Measurements from ENCODE around the gene CRIP2.

The CRIP2 gene

DNA sequence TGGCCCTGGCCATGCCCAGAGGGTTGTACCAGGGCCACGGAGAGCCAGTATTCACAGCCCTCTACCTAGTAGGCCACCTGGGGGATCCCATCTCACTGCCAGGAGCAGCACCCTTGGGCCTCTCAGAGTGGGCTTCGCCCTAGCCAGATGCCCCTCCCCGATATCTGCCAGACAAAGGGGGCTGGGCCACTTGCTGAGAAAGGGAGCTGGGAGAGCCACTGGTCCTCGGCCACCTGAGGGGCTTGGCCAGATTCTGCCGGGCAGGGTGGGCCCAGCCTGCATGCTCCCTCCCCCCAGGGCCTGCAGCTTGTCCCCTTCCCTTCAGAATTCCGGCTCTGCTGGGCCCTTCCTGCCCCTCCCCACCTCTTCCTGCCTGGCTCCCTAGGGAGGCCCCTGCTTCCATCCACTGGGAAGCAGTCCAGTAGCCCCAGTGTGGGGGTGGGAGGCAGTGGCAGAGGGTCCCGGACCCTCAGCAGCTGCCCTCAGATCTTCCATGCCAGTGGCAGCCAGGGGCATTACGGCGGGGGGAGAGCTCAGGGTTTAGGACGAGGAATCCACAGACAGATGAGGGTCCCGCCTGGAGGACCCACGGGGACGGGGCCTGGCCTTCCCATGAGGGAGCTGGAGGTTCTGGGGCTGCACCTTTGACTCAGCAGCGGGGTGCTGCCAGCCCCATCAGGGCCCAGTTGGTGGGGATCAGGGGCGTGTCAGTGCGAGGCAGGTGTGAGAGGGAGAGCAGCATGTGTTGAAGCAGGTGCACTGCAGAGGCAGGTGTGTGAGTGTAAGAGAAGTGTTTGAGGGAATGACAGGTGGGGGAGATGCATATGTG is 2.4 kb downstream of the CRIP2 start:
- DNase-seq (ENCODE audit: low read depth in 3 of 3), result no peak

DNA sequence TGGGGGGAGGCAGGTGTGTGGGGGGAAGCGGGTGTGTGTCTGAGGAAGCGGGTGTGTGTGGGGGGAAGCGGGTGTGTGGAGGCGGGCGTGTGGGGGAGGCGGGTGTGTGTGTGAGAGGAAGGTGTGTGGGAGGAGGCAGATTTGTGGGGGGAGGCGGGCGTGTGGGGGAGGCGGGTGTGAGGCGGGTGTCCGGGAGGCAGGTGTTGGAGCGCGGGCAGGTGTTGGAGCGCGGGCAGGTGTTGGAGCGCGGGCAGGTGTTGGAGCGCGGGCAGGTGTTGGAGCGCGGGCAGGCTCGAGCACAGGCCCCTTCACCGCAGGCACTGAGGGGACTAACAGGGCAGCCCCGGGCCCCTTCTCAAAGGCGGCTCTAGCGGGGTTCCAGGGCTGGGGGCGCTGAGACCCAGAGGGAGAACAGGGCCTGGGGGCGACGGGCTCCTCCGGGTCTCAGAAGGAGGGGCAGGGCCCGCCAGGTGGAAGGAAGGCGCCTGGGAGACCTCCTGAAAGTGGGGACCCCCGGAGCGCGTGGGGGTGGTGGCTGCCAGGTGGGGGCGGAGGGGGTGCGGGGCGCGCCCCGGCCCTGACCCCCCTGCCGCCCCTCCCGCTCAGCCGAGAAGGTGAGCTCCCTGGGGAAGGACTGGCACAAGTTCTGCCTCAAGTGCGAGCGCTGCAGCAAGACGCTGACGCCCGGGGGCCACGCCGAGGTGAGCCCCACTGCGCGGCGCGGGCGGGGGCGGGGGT is 3.2 kb downstream of the CRIP2 start:
- no peak for DNase-seq (ENCODE audit: low read depth in 3 of 3)

DNA sequence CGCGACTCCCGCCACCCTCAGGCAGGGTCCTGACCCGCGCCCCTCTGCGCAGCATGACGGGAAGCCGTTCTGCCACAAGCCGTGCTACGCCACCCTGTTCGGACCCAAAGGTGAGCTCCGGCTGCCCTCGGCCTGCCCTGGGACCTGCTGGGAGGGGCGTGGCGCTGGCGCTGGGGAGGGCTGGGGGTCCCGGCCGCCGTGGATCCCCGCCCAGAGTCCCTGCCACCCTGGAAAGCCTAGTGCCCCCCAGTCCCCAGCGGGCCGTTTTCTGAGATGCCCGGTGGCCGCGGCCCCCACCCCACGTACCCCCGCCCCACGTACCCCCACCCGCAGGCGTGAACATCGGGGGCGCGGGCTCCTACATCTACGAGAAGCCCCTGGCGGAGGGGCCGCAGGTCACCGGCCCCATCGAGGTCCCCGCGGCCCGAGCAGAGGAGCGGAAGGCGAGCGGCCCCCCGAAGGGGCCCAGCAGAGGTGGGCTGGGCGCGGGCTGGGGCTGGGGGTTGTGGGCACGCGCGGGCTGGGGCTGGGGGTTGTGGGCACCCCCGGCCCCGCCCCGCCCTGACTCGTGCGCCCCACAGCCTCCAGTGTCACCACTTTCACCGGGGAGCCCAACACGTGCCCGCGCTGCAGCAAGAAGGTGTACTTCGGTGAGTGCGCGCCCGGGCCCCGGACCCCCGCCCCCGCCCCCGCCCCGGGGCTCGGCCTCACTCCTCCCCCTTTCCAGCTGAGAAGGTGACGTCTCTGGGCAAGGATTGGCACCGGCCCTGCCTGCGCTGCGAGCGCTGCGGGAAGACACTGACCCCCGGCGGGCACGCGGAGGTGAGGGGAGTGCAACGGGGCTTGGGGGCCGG is 4.0 kb downstream of the CRIP2 start:
- no peak for DNase-seq (ENCODE audit: low read depth in 3 of 3)

GRCh38 chr14:105479431-105480158 is 5.0 kb downstream of the CRIP2 start:
- no peak for DNase-seq (ENCODE audit: low read depth in 3 of 3)

GRCh38 chr14:105480199-105480746 is 5.7 kb downstream of the CRIP2 start:
- no peak for DNase-seq (ENCODE audit: low read depth in 3 of 3)

GRCh38 chr14:105480807-105481801 is 6.5 kb downstream of the CRIP2 start:
- peak; percentile 79 to 87 (median 85) for DNase-seq (ENCODE audit: low read depth in 3 of 3)

- DNase-seq (ENCODE audit: low read depth in 3 of 3), result peak; percentile 84 to 90 (median 87)
These were observed 7.4 kb downstream of the CRIP2 start for GRCh38 chr14:105481886-105482457.

DNA sequence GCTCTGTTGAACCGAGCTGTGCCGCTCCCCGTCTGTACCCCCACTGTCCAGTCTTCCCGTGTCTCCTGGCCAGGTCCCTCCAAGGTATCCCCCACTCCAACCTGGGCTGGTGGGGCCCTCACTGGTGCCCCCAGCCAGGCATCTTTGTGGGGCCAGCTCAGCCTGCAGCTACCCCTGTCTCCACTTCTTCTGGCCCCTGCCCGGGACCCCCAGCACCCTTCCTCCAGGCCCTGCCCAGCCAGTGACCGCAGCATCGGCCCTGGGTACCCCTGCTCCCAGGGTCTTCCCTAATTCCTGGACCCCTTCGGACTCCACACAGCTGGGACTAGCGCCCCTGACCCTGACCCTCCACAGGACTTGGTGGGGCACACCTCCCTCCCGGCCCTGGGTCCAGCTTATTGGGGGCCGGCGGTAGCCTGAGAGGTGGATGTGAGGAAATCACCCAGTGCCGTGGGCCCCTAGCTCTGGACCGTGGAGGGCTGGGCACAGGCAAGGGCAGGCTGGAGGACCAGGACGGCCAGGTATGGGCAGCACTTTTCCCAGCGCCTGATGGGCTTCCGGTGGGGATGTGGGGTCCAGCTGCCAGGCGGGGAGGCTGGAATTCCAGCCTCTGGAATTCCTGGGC is 8.0 kb downstream of the CRIP2 start:
- no peak for DNase-seq (ENCODE audit: low read depth in 3 of 3)

- no peak for DNase-seq (ENCODE audit: low read depth in 3 of 3)
These were observed 8.9 kb downstream of the CRIP2 start for GRCh38 chr14:105483300-105484068.

GRCh38 chr14:105484069-105484996 is 9.7 kb downstream of the CRIP2 start:
- DNase-seq (ENCODE audit: low read depth in 3 of 3), result no peak

DNA sequence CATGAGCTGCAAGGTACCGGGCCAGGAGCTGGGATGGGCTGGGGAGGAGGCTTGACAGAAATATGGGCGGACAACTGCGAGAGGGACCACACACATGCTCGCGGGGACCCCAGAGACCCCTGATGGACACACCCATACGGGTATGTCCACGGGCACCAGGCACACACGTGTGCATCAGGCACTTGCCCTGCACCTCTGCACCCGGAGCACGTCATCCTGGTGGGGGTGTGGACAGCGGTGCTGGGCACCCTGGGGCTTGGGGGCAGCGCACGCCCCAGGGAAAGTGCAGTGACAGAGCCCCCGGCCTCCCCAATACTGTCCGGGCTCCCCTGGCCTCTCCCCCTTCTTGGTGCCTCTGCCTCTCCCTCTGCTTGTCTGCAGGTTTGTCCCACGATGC is 10.4 kb downstream of the CRIP2 start:
- no peak for DNase-seq (ENCODE audit: low read depth in 3 of 3)

- no peak for DNase-seq (ENCODE audit: low read depth in 3 of 3)
These were observed 11.1 kb downstream of the CRIP2 start for GRCh38 chr14:105485739-105486162.

GRCh38 chr14:105486163-105486973 is 11.7 kb downstream of the CRIP2 start, which contains the start of gene CRIP1:
CRIP1 (plus strand) TSS chr14:105486886; CDS start chr14:105487260, 374 bp downstream.
- no peak for DNase-seq (ENCODE audit: low read depth in 3 of 3)

DNA sequence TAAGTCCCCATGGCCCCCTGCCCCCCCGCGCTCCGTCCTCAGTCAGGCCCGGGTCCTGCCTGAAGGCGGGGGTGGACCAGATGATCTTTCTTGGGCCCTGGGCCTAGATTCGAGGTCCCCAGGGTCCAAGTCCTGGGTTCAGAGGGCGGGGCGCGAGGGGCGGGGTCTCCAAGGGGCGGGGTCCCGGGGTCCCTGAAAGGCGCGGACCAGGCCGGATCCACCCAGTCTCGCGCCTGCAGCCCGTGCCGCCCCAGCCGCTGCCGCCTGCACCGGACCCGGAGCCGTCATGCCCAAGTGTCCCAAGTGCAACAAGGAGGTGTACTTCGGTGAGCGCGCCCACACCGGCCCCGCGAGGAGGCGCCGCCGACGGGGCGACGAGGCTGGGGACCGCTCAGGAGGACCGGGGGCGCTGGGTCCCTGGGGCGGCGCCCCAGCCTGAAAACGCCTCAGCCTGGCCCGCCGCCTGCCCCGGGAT is 12.4 kb downstream of the CRIP2 start:
- DNase-seq (ENCODE audit: low read depth in 3 of 3), result no peak

DNA sequence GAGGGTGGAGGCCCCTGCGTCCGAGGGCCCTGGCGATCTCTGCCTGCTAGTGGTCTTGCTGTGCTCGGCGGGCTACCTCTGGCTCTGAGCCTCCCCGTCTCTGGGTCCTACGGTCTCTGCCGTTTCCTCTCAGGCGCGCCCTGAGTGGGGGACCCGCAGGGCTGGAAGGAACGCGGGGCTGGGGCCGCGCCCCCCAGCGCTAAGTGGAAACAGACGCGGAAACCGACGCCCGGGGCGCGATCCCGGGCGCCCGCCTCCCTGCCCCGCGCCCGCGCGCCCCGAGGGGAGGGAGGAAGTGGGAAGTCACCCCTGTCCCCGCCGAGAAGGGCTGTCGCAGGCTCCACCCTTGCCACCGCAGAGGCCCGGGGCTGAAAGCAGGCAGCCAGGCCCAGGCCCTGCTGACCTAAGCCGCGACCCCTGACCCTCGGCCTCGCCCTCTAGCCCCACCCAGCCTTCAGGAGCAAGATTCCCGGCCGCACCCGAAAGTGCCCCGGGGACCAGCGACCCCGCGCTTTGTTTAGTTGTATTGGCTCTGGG is 12.9 kb downstream of the CRIP2 start:
- no peak for DNase-seq (ENCODE audit: low read depth in 3 of 3)
